GM12874 (cell line): ENCODE results near the gene SFTPA2.

Experiments
- CTCF ChIP-seq: IDR thresholded peaks from 2 replicates; pipeline ENCODE4 v1.5.1; 2011; ENCODE audit warnings: low read depth, mild to moderate bottlenecking, control low read depth, low read length, moderate library complexity; ENCODE audit not compliant: insufficient read depth

Gene SFTPA2

GRCh38 chr10:79579361-79579760 is 19.2 kb upstream of the SFTPA2 start:
- TF ChIP-seq CTCF = no peak

- TF ChIP-seq CTCF = no peak
These were observed 3.2 kb upstream of the SFTPA2 start for GRCh38 chr10:79563426-79563825.

- peak; percentile 92 for TF ChIP-seq CTCF
These were observed 2.0 kb upstream of the SFTPA2 start for GRCh38 chr10:79562135-79562756.

- no peak for TF ChIP-seq CTCF
These were observed 1.1 kb upstream of the SFTPA2 start for GRCh38 chr10:79561257-79561656.

GRCh38 chr10:79559726-79560125 is 481 bp downstream of the SFTPA2 start:
- no peak for TF ChIP-seq CTCF

GRCh38 chr10:79555354-79556309 is 4.6 kb downstream of the SFTPA2 start:
- no peak for TF ChIP-seq CTCF

GRCh38 chr10:79552143-79552542 is 8.1 kb downstream of the SFTPA2 start:
- no peak for TF ChIP-seq CTCF
